Astrocyte of the cerebellum (primary cell): ENCODE measurements around the gene SMCP.

ENCODE experiments used
- DNase-seq: peaks from one replicate; pipeline ENCODE4 v3.0.0-alpha.2; 2011; ENCODE audit warnings: low read depth
- H3K4me3 ChIP-seq: 2 replicates; pipeline ENCODE4 v1.5.1; 2011; ENCODE audit warnings: mild to moderate bottlenecking, low read depth, low read length, moderate library complexity
- CTCF ChIP-seq: IDR thresholded peaks from 2 replicates; pipeline ENCODE4 v1.5.1; 2012; ENCODE audit warnings: low read length, low read depth, moderate library complexity, mild to moderate bottlenecking; ENCODE audit errors: missing control alignments
- in situ Hi-C: cut with HindIII; loops from 2 replicates; pipeline ENCODE4 v1.10.0; 2017; ENCODE audit warnings: low sequenced_read_pairs

Gene SMCP

GRCh38 chr1:152873495-152873894 lies 4.6 kb upstream of the SMCP start:
- in situ Hi-C loops = no loop called here
- H3K4me3 ChIP-seq = no peak overlapping the region
- DNase-seq = no peak
- TF ChIP-seq CTCF = no peak

GRCh38 chr1:152876827-152877226 lies 1.3 kb upstream of the SMCP start:
- no peak for TF ChIP-seq CTCF
- DNase-seq = no peak
- in situ Hi-C loops = no loop called here
- no peak overlapping the region for H3K4me3 ChIP-seq

GRCh38 chr1:152879559-152880198 lies 1.6 kb downstream of the SMCP start:
- no peak overlapping the region for H3K4me3 ChIP-seq
- no peak for DNase-seq
- no peak for TF ChIP-seq CTCF
- in situ Hi-C loops = no loop called here

- no peak for DNase-seq
- no peak for TF ChIP-seq CTCF
- in situ Hi-C loops = no loop called here
- no peak overlapping the region for H3K4me3 ChIP-seq
These were observed 2.2 kb downstream of the SMCP start for GRCh38 chr1:152880316-152880715.

- in situ Hi-C loops = no loop called here
- DNase-seq = no peak
- no peak overlapping the region for H3K4me3 ChIP-seq
- TF ChIP-seq CTCF = no peak
These were observed 2.8 kb downstream of the SMCP start for GRCh38 chr1:152880907-152881306.

GRCh38 chr1:152884085-152884484 lies 6.0 kb downstream of the SMCP start:
- no peak for DNase-seq
- in situ Hi-C loops = no loop called here
- H3K4me3 ChIP-seq = no peak overlapping the region
- no peak for TF ChIP-seq CTCF
